A549 treated with DMSO at 1 μM for 4 hours (cell line): ENCODE data around the gene PDAP1. TPM values are rescaled to one million over a fixed set of nuclear protein-coding genes. Genes with fewer than 3 reads are reported as not detected.

ENCODE experiments used
- total RNA-seq: library from RNA; stranded (reverse); fragments of 200-300 nt; extraction: Qiagen RNA extraction; gene quantifications from 5 replicates; pipeline ENCODE4 v1.2.3, GENCODE V29; 2022; ENCODE audit warnings: low read depth

The PDAP1 gene
- total RNA-seq = 175 to 226 TPM (median 183 TPM) in 5 replicates

GRCh38 chr7:99408379-99409191 is at the start of gene PDAP1, which contains the start of gene BUD31:
Gene PDAP1 (minus strand): TSS chr7:99408597. CDS start chr7:99408548, 49 bp downstream.
Gene BUD31 (plus strand): TSS chr7:99408969. CDS start chr7:99411093, 2,124 bp downstream.

GRCh38 chr7:99438573-99439480 is 30.4 kb upstream of the PDAP1 start, which contains the start of the genes CPSF4 and PTCD1:
Gene CPSF4 (plus strand): TSS chr7:99438943. CDS start chr7:99439083, 140 bp downstream.
Gene PTCD1 (minus strand): TSS chr7:99438798. CDS start chr7:99435242, 3,556 bp downstream.

GRCh38 chr7:99374111-99375064 is 34.0 kb downstream of the PDAP1 start, which contains the start of gene ARPC1B:
Gene ARPC1B (plus strand): TSS chr7:99374730. CDS start chr7:99385715, 10,985 bp downstream.

Other genes with a start within 250 kb of the PDAP1 start
- gene KPNA7, start 200.5 kb downstream of the PDAP1 start, total RNA-seq = 1.4 to 2.1 TPM (median 1.5 TPM) in 5 replicates
- 0.64 to 1.3 TPM (median 0.88 TPM) in 5 replicates for gene MYH16, start 135.8 kb downstream of the PDAP1 start, total RNA-seq
- 130 to 149 TPM (median 136 TPM) in 5 replicates for gene ARPC1A, start 82.7 kb downstream of the PDAP1 start, total RNA-seq
- 271 to 322 TPM (median 286 TPM) in 5 replicates for gene ARPC1B, start 33.9 kb downstream of the PDAP1 start, total RNA-seq
- 130 to 159 TPM (median 147 TPM) in 5 replicates for gene BUD31, start 372 bp upstream of the PDAP1 start, total RNA-seq
- gene PTCD1, start 30.2 kb upstream of the PDAP1 start, total RNA-seq = 6.1 to 10.7 TPM (median 6.9 TPM) in 5 replicates
- 38.9 to 46.6 TPM (median 43.3 TPM) in 5 replicates for gene CPSF4, start 30.3 kb upstream of the PDAP1 start, total RNA-seq
- 873 to 1,333 TPM (median 888 TPM) in 5 replicates for gene ATP5MF, start 57.6 kb upstream of the PDAP1 start, total RNA-seq
- gene ZNF789, start 64.3 kb upstream of the PDAP1 start, total RNA-seq = 7.2 to 9.3 TPM (median 8.7 TPM) in 5 replicates
- 18.1 to 20.8 TPM (median 19.0 TPM) in 5 replicates for gene ZNF394, start 91.7 kb upstream of the PDAP1 start, total RNA-seq
- gene ZKSCAN5, start 96.1 kb upstream of the PDAP1 start, total RNA-seq = 9.6 to 10.1 TPM (median 9.7 TPM) in 5 replicates
- 4.6 to 7.5 TPM (median 7.0 TPM) in 5 replicates for gene FAM200A, start 143.5 kb upstream of the PDAP1 start, total RNA-seq
- 56.0 to 62.9 TPM (median 60.0 TPM) in 5 replicates for gene ZNF655, start 150.0 kb upstream of the PDAP1 start, total RNA-seq
- 0.79 to 1.0 TPM (median 0.91 TPM) in 5 replicates for gene TMEM225B, start 189.7 kb upstream of the PDAP1 start, total RNA-seq
- 9.1 to 9.7 TPM (median 9.3 TPM) in 5 replicates for gene ZSCAN25, start 208.3 kb upstream of the PDAP1 start, total RNA-seq